PC-9 (cell line): ENCODE data around the gene FAM110A.

ENCODE experiments used
- CTCF ChIP-seq: fragments of 200-600 bp; sonication (generic); conservative IDR thresholded peaks from 2 replicates; pipeline ENCODE4 v1.6.1; 2017; ENCODE audit warnings: mixed run types, antibody characterized with exemption, mild to moderate bottlenecking, moderate library complexity
- EZH2 ChIP-seq: fragments of 200-600 bp; sonication (generic); IDR thresholded peaks from 2 replicates; pipeline ENCODE4 v1.8.0; 2017; ENCODE audit warnings: antibody characterized with exemption, low read depth

GRCh38 chr20:888057-888456 is 54.5 kb downstream of the FAM110A start:
- TF ChIP-seq CTCF (no peak), EZH2 (no peak)
